GM12874 (cell line): ENCODE data around the gene KRT38.

Source experiments
- TF ChIP-seq, protein P1 (sequence below): IDR thresholded peaks from 2 replicates; pipeline ENCODE4 v1.5.1; 2011; ENCODE audit warnings: low read depth, mild to moderate bottlenecking, control low read depth, low read length, moderate library complexity; ENCODE audit not compliant: insufficient read depth

Gene KRT38

DNA sequence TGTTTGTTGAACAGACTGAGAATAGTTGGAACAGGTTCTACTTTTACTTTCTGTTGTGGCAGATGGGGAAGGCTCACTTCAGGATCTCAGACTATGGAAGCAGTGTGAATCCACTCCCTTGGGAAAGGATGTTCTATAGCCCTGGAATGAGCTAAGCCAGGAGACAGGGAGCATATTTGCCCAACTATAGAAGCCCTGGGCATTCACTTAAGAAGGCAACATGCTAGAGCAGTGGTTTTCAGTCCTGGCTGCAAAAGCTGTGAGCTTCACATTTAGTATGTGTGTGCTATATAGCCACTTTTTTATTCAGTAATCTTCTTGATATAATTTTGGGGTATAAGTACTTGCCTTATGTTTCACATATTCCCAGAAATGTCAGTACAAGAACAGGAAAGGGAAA is 27.6 kb upstream of the KRT38 start:
- TF ChIP-seq, protein P1, sequence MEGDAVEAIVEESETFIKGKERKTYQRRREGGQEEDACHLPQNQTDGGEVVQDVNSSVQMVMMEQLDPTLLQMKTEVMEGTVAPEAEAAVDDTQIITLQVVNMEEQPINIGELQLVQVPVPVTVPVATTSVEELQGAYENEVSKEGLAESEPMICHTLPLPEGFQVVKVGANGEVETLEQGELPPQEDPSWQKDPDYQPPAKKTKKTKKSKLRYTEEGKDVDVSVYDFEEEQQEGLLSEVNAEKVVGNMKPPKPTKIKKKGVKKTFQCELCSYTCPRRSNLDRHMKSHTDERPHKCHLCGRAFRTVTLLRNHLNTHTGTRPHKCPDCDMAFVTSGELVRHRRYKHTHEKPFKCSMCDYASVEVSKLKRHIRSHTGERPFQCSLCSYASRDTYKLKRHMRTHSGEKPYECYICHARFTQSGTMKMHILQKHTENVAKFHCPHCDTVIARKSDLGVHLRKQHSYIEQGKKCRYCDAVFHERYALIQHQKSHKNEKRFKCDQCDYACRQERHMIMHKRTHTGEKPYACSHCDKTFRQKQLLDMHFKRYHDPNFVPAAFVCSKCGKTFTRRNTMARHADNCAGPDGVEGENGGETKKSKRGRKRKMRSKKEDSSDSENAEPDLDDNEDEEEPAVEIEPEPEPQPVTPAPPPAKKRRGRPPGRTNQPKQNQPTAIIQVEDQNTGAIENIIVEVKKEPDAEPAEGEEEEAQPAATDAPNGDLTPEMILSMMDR = no peak

DNA sequence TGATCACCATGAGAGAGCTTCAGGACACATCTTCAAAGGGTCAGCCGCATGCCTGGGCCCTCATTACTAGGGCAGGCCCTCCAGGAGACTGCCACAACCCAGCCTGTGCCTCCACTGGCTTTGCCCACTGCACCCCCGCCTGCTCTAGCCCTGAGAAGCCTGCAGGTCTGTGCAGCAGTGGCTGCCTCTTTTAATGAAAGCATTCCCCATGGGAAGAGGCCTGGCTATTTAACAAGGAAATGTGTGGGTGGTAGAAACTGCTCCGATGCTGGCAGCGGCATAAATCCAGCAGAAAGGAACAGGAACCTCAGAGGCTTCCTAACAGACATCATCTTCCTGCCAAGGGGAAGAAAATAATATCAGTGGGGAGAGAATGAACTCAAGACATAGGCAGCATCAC is 26.8 kb upstream of the KRT38 start:
- TF ChIP-seq, protein P1 = no peak

DNA sequence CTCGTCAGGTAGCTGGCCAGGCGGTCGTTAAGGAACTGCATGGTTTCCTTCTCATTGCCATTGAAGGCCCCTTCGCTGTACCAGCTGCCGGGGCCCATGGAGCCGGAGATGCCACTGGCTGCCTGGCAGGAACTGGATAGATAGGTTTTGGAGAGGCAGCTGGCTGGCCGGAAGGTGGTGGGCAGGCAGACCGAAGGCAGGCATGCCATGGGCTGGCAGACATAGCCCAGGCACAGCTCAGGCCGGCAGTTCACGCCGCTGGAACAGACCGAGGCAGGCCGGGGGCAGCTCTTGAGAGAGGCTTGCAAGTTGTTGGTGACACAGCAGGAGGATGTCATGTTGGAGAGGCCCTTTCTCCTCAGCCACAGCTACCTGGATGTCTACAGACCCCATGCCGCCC is 26.2 kb upstream of the KRT38 start, which contains the start of gene KRT32:
KRT32 (minus strand) TSS at position 399 of the 400 bp plus-strand sequence; CDS start at position 338, 61 bp downstream.
- TF ChIP-seq, protein P1 = no peak

DNA sequence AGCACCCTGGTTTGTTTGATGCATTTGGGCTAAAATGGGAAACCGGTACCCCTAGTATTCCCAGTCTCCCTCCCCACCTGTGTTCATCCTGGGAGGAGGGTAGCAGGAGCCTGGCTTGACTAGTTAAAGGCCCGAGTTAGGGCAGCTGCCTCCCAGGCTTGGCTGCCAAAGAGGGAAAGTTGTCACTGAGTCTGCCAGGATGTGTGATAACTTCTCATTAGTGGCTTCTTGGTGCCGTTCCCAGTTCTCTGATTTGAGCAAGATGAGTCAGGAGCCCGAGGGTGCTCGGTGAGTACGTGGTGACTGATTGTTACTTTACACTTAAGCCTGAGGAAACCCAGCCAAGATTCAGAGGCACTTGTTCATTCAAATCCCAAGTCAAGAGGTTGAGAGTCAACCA is 23.9 kb upstream of the KRT38 start:
- TF ChIP-seq, protein P1 = no peak

DNA sequence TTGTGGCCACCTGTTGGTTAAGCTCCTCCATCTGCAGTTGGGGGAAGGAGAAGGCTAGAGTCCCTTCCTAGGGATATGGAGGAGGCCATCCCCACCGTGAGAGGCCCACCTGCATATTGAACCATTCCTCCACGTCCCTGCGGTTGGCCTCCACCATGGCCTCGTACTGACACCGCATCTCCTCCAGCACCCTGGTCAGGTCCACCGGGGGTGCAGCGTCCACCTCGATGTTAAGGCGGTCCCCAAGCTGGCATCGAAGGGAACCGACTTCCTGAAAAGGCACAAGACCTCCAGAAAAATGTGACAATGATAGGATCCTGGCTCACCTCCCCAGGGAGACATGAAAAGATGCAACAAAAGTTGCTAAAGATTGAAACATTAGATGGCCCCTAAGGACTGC is 23.4 kb upstream of the KRT38 start:
- TF ChIP-seq, protein P1 = no peak

DNA sequence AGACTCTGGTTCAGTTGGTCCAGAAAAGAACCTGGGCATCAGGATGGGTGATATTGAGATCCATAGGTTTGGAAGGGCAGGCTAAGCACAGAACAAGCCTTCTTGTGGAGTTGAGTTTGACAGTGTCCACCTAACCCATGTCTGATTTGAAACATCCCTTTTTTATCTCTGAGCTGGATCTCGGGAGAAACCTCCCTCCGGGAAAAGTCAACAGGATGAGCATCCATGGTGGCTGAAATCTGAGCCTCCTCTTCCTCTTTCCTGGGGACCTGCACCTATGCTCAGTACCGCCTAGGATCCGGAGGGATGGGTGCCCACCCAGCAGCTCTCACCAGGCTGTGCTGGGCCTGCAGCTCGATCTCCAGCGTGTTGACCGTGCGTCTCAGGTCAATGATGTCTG is 23.0 kb upstream of the KRT38 start:
- TF ChIP-seq, protein P1 = no peak

DNA sequence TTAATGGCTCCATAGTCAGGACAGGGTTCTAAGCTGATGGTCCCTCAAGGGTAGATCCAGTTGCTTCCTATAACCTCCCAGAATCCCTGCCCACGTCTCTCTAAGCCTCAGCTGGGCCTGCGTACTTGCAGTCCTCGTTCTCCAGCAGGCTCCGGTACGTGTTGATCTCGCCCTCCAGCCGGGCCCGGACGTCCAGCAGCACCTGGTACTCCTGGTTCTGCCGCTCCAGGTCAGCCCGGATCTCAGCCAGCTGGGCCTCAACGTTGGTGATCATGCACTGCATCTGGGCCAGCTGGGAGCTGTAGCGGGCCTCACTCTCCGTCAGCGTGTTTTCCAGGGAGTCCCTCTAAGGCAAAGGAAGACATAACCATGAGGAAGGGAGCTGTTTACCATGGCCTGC is 21.9 kb upstream of the KRT38 start:
- TF ChIP-seq, protein P1 = no peak

DNA sequence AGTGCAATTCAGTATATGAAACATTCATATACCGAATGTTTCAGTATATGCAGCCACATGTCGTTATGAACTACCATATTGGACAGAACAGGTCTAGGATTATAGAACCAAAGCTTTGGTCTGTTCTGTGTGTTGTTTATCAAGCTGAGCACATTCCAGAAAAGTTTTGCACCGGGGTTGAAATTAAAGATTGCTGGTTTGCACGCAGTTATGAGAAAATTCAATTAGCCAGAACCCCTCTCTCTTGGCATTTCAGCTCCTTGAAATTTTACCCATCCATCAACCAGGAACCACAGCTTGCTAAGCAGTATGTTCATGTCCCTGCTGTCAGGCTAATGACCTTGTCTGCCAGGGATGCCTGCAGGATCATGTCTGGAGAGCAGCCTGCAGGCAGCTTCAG is 16.9 kb upstream of the KRT38 start:
- TF ChIP-seq, protein P1 = no peak
